Activated B cell treated with CpG ODN at 0.5 μM for 24 hours (primary cell): Measurements from ENCODE around the gene NRXN3. TPM values are rescaled to one million over a fixed set of nuclear protein-coding genes. Genes with fewer than 3 reads are reported as not detected.

ENCODE experiments used
- ATAC-seq: fragments of 200-7000 bp; cut with Tn5 transposase; one replicate; pipeline ENCODE4 v1.10.0; 2021; ENCODE audit warnings: low read depth, mild to moderate bottlenecking, moderate library complexity
- CTCF ChIA-PET: fragments of 350-600 bp; sonication (Branson Sonifier 250); formaldehyde crosslinking; loops from one replicate; lab custom pipeline; 2021; ENCODE audit warnings: antibody characterized with exemption; lab: Charles Lee
- POLR2A ChIA-PET: fragments of 350-600 bp; sonication (Branson Sonifier 250); formaldehyde crosslinking; loops from one replicate; lab custom pipeline; 2021; ENCODE audit warnings: antibody characterized with exemption; lab: Charles Lee
- DNase-seq: peaks from one replicate; pipeline ENCODE4 v3.0.0; 2022
- H3K27ac Mint-ChIP-seq: one replicate; pipeline ENCODE4 v1.8.0; 2020; ENCODE audit warnings: mixed read lengths
- H3K27me3 Mint-ChIP-seq: one replicate; pipeline ENCODE4 v1.8.0; 2021; ENCODE audit warnings: mixed read lengths
- H3K36me3 Mint-ChIP-seq: one replicate; pipeline ENCODE4 v1.8.0; 2021; ENCODE audit warnings: low read depth, mixed read lengths
- H3K4me1 Mint-ChIP-seq: one replicate; pipeline ENCODE4 v1.8.0; 2021; ENCODE audit warnings: mixed read lengths
- H3K4me3 Mint-ChIP-seq: one replicate; pipeline ENCODE4 v1.8.0; 2020; ENCODE audit warnings: mild to moderate bottlenecking, mixed read lengths
- H3K9me3 Mint-ChIP-seq: one replicate; pipeline ENCODE4 v1.8.0; 2020; ENCODE audit warnings: mixed read lengths
- intact Hi-C: fragments of 100-400 bp; cut with micrococcal nuclease; formaldehyde crosslinking; loops from one replicate; pipeline ENCODE4 v1.15.1; 2024
- total RNA-seq: library from RNA; stranded (reverse); gene quantifications from 2 replicates; pipeline ENCODE4 v1.2.3, GENCODE V29; 2022
- TF ChIP-seq, protein P1 (sequence below): fragments of 200-600 bp; IDR thresholded peaks from one replicate; pipeline ENCODE4 v1.8.0; 2022; ENCODE audit warnings: antibody characterized with exemption, mild to moderate bottlenecking

Gene NRXN3
- total RNA-seq, 1 donor from 2014 or later = not detected

- no peaks in the 10 kb centered on the region for H3K27me3 Mint-ChIP-seq
- no peaks in the 10 kb centered on the region for H3K9me3 Mint-ChIP-seq
- H3K4me3 Mint-ChIP-seq = no peak overlapping the region
- H3K4me1 Mint-ChIP-seq = no peaks in the 10 kb centered on the region
- POLR2A ChIA-PET = no interaction called here
- H3K27ac Mint-ChIP-seq = no peak overlapping the region
- DNase-seq (no peak), ATAC-seq (no peak)
- intact Hi-C loops = no loop called here
- TF ChIP-seq, protein P1, sequence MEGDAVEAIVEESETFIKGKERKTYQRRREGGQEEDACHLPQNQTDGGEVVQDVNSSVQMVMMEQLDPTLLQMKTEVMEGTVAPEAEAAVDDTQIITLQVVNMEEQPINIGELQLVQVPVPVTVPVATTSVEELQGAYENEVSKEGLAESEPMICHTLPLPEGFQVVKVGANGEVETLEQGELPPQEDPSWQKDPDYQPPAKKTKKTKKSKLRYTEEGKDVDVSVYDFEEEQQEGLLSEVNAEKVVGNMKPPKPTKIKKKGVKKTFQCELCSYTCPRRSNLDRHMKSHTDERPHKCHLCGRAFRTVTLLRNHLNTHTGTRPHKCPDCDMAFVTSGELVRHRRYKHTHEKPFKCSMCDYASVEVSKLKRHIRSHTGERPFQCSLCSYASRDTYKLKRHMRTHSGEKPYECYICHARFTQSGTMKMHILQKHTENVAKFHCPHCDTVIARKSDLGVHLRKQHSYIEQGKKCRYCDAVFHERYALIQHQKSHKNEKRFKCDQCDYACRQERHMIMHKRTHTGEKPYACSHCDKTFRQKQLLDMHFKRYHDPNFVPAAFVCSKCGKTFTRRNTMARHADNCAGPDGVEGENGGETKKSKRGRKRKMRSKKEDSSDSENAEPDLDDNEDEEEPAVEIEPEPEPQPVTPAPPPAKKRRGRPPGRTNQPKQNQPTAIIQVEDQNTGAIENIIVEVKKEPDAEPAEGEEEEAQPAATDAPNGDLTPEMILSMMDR = no peak
- CTCF ChIA-PET = no interaction called here
- H3K36me3 Mint-ChIP-seq = no peaks in the 10 kb centered on the region
Observed at GRCh38 chr14:79420725-79421124, 1250.6 kb downstream of the NRXN3 start.

DNA sequence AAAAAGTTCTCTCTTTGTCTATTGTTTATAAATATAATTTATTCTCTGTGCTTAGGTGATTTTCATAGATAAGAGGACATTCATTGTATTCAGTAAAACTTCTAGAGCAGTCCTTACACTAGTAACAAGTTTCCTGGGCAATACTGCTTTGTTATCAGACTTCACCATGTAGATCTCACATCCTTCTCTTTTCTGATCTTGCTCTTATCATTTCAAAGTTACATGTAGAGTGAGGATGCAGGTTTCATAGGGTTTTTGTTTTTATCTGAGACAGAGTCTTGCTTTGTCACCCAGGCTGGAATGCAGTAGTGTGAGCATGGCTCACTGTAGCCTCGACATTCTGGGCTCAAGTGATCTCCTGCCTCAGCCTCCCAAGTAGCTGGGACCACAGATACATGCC lies 1251.6 kb downstream of the NRXN3 start:
- DNase-seq (no peak), ATAC-seq (no peak)
- Mint-ChIP-seq H3K9me3 (no peaks in the 10 kb centered on the region), H3K4me1 (no peaks in the 10 kb centered on the region), H3K27ac (no peak overlapping the region), H3K27me3 (no peaks in the 10 kb centered on the region), H3K36me3 (no peaks in the 10 kb centered on the region), H3K4me3 (no peak overlapping the region)
- CTCF ChIA-PET = no interaction called here
- POLR2A ChIA-PET = no interaction called here
- intact Hi-C loops = no loop called here
- TF ChIP-seq, protein P1 = no peak

GRCh38 chr14:79424462-79424861 lies 1254.3 kb downstream of the NRXN3 start:
- Mint-ChIP-seq H3K27ac (no peak overlapping the region), H3K36me3 (no peaks in the 10 kb centered on the region), H3K4me3 (no peak overlapping the region), H3K27me3 (no peaks in the 10 kb centered on the region), H3K4me1 (no peaks in the 10 kb centered on the region), H3K9me3 (peaks cover 3% of the 10 kb centered on the region)
- ATAC-seq (no peak), DNase-seq (no peak)
- intact Hi-C loops = no loop called here
- CTCF ChIA-PET = no interaction called here
- TF ChIP-seq, protein P1 = no peak
- POLR2A ChIA-PET = no interaction called here

DNA sequence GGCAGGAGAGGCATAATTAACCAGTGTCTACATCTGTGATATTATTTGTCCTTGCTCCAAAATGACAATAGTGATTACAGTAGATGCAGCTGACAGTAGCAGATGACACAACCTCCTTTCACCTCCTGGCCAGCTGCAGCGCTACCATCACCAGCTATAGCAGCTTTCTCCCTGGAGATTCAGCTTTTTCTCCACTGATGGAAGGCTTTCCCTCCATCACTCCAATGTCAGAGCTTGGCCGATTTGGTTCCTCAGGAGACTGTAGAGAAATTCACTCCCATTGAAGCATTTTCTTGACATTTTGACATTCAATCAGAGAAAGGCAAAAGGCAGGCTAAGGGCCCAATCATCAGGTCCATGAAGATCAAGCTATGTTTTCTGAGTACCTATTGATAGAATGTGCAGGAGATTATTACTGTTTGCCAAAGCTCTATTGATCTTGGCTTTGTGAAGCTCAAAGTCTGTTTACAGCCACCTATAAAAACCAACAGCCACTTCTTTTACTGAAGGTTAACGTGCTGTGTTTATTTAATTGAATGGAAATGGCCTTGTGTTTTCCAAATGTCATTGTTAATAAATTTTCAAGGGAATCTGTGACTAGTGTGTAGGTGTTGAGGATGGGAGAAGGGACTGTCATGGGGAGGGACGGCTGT lies 1256.1 kb downstream of the NRXN3 start:
- ATAC-seq (no peak), DNase-seq (no peak)
- Mint-ChIP-seq H3K4me1 (no peaks in the 10 kb centered on the region), H3K36me3 (no peaks in the 10 kb centered on the region), H3K9me3 (peaks cover 5% of the 10 kb centered on the region), H3K27ac (no peak overlapping the region), H3K27me3 (no peaks in the 10 kb centered on the region), H3K4me3 (no peak overlapping the region)
- intact Hi-C loops = no loop called here
- ChIA-PET POLR2A (no interaction called here), CTCF (no interaction called here)
- TF ChIP-seq, protein P1 = no peak

- TF ChIP-seq, protein P1 = no peak
- Mint-ChIP-seq H3K27ac (no peak overlapping the region), H3K27me3 (no peaks in the 10 kb centered on the region), H3K4me3 (no peak overlapping the region), H3K9me3 (peaks cover 5% of the 10 kb centered on the region), H3K36me3 (no peaks in the 10 kb centered on the region), H3K4me1 (no peaks in the 10 kb centered on the region)
- DNase-seq (no peak), ATAC-seq (no peak)
- CTCF ChIA-PET = no interaction called here
- POLR2A ChIA-PET = no interaction called here
- intact Hi-C loops = no loop called here
Observed at GRCh38 chr14:79432640-79433039, 1262.5 kb downstream of the NRXN3 start.
